HAP-1 (cell line): ENCODE data around the gene MGAT4C.
"Not testable (repeated sequence)": the region's sequence is repeated elsewhere in the genome, so short reads cannot be mapped to it uniquely, and the experiment has no call there.

Source experiments
- DNase-seq, 2 experiments: peaks; one replicate each; pipeline ENCODE4 v3.0.0-alpha.2; 2016 to 2020; ENCODE audit warnings: low spot score in 2 of 2
- H3K27me3 ChIP-seq: fragments of 250-450 bp; sonication (Bioruptor Pico); 2 replicates; pipeline ENCODE4 v1.5.1; 2020; ENCODE audit warnings: low read depth, mild to moderate bottlenecking, moderate library complexity
- H3K36me3 ChIP-seq: fragments of 250-450 bp; sonication (Bioruptor Pico); replicated peaks from 2 replicates; pipeline ENCODE4 v1.5.1; 2020; ENCODE audit warnings: mild to moderate bottlenecking
- H3K4me1 ChIP-seq: fragments of 250-450 bp; sonication (Bioruptor Pico); 2 replicates; pipeline ENCODE4 v1.5.1; 2020; ENCODE audit warnings: mild to moderate bottlenecking
- H3K4me3 ChIP-seq: fragments of 250-450 bp; sonication (Bioruptor Pico); 2 replicates; pipeline ENCODE4 v1.5.1; 2020; ENCODE audit warnings: mild to moderate bottlenecking, moderate library complexity
- H3K9me3 ChIP-seq: fragments of 250-450 bp; sonication (Bioruptor Pico); 2 replicates; pipeline ENCODE4 v1.5.1; 2020; ENCODE audit warnings: mild to moderate bottlenecking, moderate library complexity
- in situ Hi-C: fragments of 300-500 bp; cut with MboI; formaldehyde crosslinking; loops from 3 replicates; pipeline ENCODE4 v1.14.3; 2020; ENCODE audit warnings: low sequenced_read_pairs, inconsistent platforms, mixed read lengths

Gene MGAT4C

DNA sequence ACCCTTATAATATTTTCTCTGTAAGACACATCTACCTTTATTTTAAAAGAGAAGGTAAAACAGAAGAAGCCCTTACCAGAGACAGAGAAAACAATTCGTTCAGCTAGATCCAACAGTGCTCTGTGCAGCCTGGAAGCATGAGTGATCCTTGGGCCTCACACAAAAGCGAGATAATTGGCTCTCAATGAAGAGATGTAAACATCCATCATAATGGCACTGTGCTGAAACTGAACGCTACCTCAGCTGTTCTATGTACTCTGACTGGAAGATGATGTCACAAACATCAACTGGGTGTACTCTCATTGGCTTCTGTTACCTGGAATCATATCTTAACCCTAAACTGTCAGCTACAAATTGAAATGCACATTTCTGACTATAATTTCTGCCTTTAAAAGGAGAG, at the start of gene MGAT4C:
Gene MGAT4C (minus strand): TSS at position 229 of the 400 bp plus-strand sequence.
- H3K4me3 ChIP-seq, result no peak within 1 kb of the TSS
- DNase-seq, result peak; percentile 36 to 53
- in situ Hi-C loops, result no loop called here

DNA sequence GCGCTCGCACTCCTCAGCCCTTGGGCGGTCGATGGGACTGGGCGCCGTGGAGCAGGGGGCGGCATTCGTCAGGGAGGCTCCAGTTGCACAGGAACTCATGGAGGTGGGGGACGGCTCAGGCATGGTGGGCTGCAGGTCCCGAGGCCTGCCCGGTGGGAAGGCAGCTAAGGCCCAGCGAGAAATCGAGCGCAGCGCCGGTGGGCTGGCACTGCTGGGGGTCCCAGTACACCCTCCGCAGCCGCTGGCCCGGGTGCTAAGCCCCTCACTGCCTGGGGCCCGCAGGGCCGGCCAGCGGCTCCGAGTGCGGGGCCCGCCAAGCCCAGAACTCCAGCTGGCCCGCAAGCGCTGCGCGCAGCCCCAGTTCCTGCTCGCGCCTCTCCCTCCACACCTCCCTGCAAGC, 40.2 kb upstream of the MGAT4C start:
- DNase-seq, H3K4me3 ChIP-seq, H3K9me3 ChIP-seq, H3K36me3 ChIP-seq, H3K27me3 ChIP-seq, H3K4me1 ChIP-seq, in situ Hi-C loops: not testable (repeated sequence)

More for the DNA sequence above, at the start of gene MGAT4C:
- Histone ChIP-seq H3K9me3 (no peaks in the 10 kb centered on the region), H3K36me3 (no peaks in the 10 kb centered on the region), H3K27me3 (no peaks in the 10 kb centered on the region), H3K4me1 (no peaks in the 10 kb centered on the region; the same call in 1 of the 2 replicates)

DNA sequence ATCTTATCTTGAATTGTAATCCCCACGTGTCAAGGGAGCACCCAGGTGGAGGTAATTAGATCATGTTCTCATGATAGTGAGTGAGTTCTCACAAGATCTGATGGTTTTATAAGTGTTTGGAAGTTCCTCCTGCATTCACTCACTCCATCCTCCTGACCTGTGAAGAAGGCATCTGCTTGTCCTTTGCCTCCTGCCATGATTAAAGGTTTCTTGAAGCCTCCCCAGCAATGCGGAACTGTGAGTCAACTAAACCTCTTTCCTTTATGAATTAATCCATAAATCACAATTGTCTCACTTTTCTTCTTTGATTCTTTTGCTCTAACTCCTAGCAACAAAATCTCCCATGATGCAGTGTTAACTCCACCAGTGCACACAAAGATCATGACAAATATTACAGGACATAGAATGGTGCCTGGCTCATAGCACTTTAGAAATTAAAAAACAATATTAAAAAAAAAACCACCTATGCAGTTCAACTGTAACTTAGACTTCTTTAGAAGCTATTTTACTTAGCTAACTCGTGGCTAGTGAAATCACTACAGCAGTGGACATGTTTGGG, 37.6 kb upstream of the MGAT4C start:
- Histone ChIP-seq H3K9me3 (no peaks in the 10 kb centered on the region), H3K4me1 (no peaks in the 10 kb centered on the region), H3K36me3 (no peaks in the 10 kb centered on the region), H3K27me3 (no peaks in the 10 kb centered on the region), H3K4me3 (no peak overlapping the region)
- no peak for DNase-seq
- in situ Hi-C loops, result no loop called here

- in situ Hi-C loops, result no loop called here
- Histone ChIP-seq H3K4me3 (no peak overlapping the region), H3K27me3 (no peaks in the 10 kb centered on the region), H3K4me1 (no peaks in the 10 kb centered on the region), H3K36me3 (no peaks in the 10 kb centered on the region), H3K9me3 (no peaks in the 10 kb centered on the region)
- DNase-seq, result no peak
Observed at GRCh38 chr12:86292480-86292879, 36.3 kb upstream of the MGAT4C start.

DNA sequence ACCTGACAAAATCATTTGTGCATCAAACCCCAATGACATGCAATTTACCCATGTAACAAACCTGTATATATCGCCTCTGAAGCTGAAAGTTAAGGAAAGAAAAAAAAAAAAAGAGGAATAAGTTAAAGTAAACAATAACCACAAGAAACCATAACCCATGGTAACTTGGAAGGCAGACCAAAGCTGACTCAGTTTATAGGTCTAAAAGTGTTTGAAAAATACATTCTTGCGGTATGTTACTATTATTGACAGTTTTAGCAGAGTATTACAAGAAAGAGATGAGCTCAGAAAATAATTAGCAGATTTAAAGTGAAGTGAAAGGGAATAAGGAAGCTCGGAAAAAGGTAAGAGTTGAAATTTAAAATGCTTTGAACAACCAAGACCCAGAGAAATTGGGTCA, 34.4 kb upstream of the MGAT4C start:
- Histone ChIP-seq H3K4me1 (no peaks in the 10 kb centered on the region), H3K9me3 (no peaks in the 10 kb centered on the region), H3K36me3 (no peaks in the 10 kb centered on the region), H3K27me3 (no peaks in the 10 kb centered on the region), H3K4me3 (no peak overlapping the region)
- in situ Hi-C loops, result no loop called here
- DNase-seq, result no peak

- H3K4me3 ChIP-seq, result no peak overlapping the region
- H3K4me1 ChIP-seq, result no peaks in the 10 kb centered on the region
- no peaks in the 10 kb centered on the region for H3K27me3 ChIP-seq
- no peaks in the 10 kb centered on the region for H3K9me3 ChIP-seq
- no peak for DNase-seq
- H3K36me3 ChIP-seq, result no peaks in the 10 kb centered on the region
- in situ Hi-C loops, result no loop called here
Observed at GRCh38 chr12:86286119-86286518, 29.9 kb upstream of the MGAT4C start.

DNA sequence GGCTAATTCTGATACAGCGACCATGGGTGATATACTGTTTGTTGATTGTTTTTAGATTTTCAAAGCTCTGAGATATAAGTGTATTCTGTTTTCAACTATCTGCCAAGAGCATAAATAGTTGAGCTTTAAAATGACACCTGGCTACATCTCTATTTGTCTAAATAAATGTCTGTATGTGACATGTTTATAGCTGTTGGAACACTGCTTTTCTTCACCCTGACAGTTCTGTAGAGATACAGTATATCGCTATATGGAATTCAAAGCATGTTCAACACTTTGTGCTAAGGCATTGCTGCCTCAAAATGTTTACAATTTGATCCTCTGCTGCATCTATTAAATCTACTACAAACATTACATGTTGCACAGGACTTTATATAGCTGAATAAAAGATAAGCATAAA, 27.4 kb upstream of the MGAT4C start:
- in situ Hi-C loops, result no loop called here
- H3K9me3 ChIP-seq, result no peaks in the 10 kb centered on the region
- no peaks in the 10 kb centered on the region for H3K4me1 ChIP-seq
- no peak overlapping the region for H3K4me3 ChIP-seq
- no peak for DNase-seq
- H3K27me3 ChIP-seq, result no peaks in the 10 kb centered on the region
- H3K36me3 ChIP-seq, result no peaks in the 10 kb centered on the region

DNA sequence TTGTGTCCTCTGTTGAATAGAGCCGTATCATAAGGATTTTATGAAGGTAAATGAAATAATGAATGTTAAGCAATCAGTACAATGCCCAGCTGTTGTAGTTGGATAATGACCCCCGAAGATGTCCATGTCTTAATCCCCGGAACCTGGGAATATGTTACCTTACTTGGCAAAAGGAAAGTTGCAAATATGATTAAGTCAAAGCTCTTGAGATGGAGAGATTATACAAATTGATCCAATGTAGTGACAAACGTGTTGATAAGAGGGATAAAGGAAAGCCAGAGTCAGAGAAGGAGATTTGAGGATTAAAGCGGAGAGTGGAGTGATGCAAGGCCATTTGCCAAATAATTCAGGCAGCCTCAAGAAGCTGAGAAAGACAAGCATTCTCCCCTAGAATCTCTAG, 19.2 kb upstream of the MGAT4C start:
- H3K4me3 ChIP-seq, result no peak overlapping the region
- in situ Hi-C loops, result no loop called here
- H3K4me1 ChIP-seq, result no peaks in the 10 kb centered on the region
- H3K36me3 ChIP-seq, result no peaks in the 10 kb centered on the region
- DNase-seq, result no peak
- H3K27me3 ChIP-seq, result no peaks in the 10 kb centered on the region
- no peaks in the 10 kb centered on the region for H3K9me3 ChIP-seq

- Histone ChIP-seq H3K4me3 (no peak overlapping the region), H3K36me3 (no peaks in the 10 kb centered on the region), H3K9me3 (no peaks in the 10 kb centered on the region), H3K4me1 (no peaks in the 10 kb centered on the region), H3K27me3 (no peaks in the 10 kb centered on the region)
- in situ Hi-C loops, result no loop called here
- DNase-seq, result no peak
Observed at GRCh38 chr12:86265329-86265695, 9.1 kb upstream of the MGAT4C start.

DNA sequence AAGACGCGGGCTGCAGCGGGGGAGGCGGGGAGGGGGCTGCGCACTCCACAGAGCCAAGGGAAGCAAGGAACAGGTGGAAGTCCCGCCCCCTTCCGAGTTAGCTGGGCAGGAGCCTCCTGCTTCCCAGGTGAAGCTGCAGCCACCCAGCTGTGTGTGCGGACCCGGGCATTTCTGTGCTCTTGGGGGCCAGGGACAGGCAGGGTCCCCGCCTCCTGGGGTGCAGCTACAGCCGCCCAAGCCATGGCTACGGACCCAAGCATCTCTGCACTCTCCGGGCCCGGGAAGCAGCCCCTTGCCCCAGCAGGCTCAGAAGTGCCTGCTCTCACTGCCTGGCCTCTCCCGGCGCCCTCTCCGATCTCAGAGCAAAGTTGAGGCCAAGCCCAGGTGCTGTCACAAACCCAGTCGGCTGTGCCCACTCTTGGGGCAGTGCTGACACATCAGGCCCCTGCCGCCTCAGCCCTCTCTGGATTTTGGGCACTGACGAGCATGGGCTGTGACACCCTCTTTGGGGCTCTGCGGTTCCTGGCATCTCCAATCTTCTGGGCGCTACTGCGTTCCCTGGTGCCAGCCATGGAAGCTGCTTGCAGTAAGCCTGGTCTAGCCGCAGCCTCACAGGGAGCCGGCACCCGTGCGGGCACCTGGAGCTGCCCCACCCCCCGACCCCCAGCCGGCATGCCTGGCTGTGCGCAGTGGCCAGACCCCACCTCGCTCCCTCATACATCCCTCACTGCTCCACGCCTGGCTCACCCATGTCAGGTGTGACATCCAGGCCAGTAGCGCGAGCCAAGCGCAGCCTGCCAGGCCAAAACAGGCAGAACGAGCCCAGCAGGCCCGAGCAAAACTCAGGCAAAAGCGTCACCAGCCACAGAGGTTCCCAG, 8.5 kb upstream of the MGAT4C start:
- in situ Hi-C loops, result no loop called here
- Histone ChIP-seq H3K4me3 (no peak overlapping the region), H3K9me3 (no peaks in the 10 kb centered on the region), H3K27me3 (no peaks in the 10 kb centered on the region), H3K4me1 (no peaks in the 10 kb centered on the region), H3K36me3 (no peaks in the 10 kb centered on the region)
- DNase-seq, result no peak

DNA sequence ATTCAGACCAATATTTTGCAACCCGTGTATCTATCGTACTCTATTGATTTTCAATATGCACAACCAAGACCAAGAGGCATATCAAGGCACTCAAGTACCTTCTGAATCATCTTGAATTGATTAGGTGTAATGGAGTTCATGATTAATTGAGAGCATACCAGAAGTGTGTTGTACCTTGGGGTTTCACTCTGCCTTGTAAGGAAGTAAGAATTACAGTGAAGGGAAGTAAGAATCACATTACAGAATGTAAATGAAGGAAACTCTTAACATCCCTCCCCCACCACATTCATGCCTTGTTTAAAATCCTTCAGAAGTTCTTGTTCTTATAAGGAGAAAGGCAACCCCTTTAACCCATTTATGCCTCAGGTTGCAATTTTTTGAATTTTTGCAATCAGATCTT, 5.4 kb upstream of the MGAT4C start:
- Histone ChIP-seq H3K4me3 (no peak overlapping the region), H3K4me1 (no peaks in the 10 kb centered on the region; the same call in 1 of the 2 replicates), H3K27me3 (no peaks in the 10 kb centered on the region), H3K9me3 (no peaks in the 10 kb centered on the region), H3K36me3 (no peaks in the 10 kb centered on the region)
- in situ Hi-C loops, result no loop called here
- no peak for DNase-seq

DNA sequence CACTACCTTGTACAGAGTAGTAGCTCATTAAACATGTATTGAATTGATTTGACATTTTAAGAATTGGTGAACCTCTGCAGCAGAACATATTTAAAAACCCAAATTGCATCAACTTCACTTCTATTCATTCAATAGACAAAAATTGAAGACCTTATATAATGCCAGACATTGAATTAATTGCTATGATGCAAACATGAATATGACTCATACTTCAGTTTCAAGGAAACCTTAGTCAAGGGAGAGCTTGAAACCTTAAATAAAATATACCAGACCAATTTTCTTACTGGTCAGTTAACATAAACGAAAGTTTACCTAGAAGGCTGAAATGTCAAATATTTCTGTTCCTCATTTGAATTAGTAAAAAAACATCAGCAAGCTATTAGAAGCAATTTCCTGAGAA, 5.0 kb upstream of the MGAT4C start:
- H3K4me3 ChIP-seq, result no peak overlapping the region
- in situ Hi-C loops, result no loop called here
- no peaks in the 10 kb centered on the region; the same call in 1 of the 2 replicates for H3K4me1 ChIP-seq
- DNase-seq, result no peak
- H3K27me3 ChIP-seq, result no peaks in the 10 kb centered on the region
- H3K36me3 ChIP-seq, result no peaks in the 10 kb centered on the region
- H3K9me3 ChIP-seq, result no peaks in the 10 kb centered on the region

- no peaks in the 10 kb centered on the region for H3K9me3 ChIP-seq
- H3K4me1 ChIP-seq, result no peaks in the 10 kb centered on the region; the same call in 1 of the 2 replicates
- no peak for DNase-seq
- in situ Hi-C loops, result no loop called here
- H3K4me3 ChIP-seq, result no peak overlapping the region
- no peaks in the 10 kb centered on the region for H3K27me3 ChIP-seq
- no peaks in the 10 kb centered on the region for H3K36me3 ChIP-seq
Observed at GRCh38 chr12:86260183-86260582, 4.0 kb upstream of the MGAT4C start.

GRCh38 chr12:86257134-86257533, 943 bp upstream of the MGAT4C start:
- no peak overlapping the region for H3K4me3 ChIP-seq
- no peak for DNase-seq
- no peaks in the 10 kb centered on the region; the same call in 1 of the 2 replicates for H3K4me1 ChIP-seq
- no peaks in the 10 kb centered on the region for H3K36me3 ChIP-seq
- no peaks in the 10 kb centered on the region for H3K27me3 ChIP-seq
- in situ Hi-C loops, result no loop called here
- H3K9me3 ChIP-seq, result no peaks in the 10 kb centered on the region
